ENCODE results near the gene RBM34.
"Not testable (repeated sequence)": the region's sequence is repeated elsewhere in the genome, so short reads cannot be mapped to it uniquely, and the experiment has no call there.

The RBM34 gene

DNA sequence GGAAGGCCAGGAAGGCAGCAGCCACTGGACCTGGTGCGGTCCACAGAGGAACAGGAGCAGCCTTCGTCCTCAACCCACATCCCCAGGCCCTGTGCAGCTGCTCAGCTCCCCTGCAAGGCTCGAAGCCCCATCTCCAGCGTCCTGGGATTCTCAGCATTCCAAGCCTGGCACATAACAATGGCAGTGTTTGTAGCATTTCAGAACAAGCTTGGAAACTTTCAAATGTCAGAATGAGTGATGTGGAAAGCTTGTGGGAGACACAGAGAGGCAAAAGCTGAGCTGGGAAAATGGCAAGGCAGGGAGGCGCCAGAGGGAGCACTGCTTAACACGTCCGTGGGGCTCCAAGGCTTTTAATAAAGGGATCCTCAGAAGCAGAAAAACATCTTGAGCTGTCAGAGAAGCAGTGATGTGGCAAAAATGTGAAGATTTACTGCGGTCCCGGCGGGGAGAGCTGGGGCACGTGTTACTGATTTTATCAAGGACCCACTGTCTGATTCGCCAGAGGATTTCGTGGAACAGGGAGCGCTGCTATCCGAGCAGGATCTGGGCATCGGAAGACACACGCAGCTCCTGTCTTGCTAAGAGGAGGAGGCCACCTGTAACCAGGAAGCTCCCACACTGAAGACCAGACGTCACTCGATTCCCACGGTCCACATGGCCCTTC is 70.5 kb downstream of the RBM34 start:
- no peak for DNase-seq

DNA sequence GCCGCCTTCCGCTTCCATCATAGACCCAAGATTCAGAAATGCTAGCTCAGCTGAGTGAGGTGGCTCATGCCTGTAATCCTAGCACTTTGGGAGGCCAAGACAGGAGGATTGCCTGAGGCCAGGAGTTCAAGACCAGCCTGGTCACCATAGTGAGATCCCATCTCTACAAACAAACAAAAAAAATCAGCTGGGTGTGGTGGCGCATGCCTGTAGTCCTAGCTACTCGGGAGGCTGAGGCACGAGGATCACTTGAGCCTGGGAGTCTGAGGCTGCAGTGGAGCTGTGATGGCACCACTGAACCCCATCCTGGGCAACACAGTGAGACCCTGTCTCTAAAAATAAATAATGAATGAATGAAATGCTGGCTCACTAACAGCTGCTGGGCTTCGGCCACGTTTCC is 72.1 kb downstream of the RBM34 start:
- DNase-seq = no peak

DNA sequence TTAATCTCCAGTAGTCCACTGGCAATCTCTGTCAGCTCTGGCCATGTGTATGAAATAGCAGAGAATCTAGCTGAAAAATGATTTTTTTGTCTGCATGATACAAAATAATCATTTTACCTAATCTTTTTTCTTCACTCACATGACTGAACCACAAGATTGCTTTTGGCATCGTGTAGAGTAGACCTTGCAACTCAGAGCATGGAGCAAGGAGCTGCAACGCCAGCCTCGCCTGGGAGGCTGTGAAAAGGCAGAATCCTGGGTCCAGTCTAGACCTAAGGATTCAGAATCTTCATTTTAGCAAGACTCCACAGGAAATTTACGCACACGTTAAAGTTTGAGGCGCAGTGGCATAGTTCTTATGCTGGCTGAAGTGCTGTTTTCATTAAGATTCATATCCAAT is 72.6 kb downstream of the RBM34 start:
- no peak for DNase-seq

DNA sequence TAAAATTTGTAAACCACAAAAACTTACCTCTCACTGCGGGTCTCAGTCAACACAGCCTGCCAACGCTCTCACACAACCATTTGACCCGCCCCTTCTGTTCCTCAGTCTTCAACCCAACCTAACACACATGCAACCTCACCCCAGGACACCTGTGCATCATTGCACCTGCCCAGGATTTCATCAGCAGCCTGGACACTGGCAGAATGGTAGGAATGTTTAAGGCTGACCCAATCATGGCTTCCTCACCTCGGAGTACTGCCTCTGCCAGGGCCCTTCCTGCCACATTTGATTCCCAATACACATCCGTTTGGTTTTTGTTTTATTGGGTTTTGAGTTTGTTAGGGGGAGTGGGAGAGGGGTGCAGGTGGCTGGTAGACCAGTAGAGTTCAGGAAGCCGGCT is 73.1 kb downstream of the RBM34 start:
- DNase-seq = no peak

DNA sequence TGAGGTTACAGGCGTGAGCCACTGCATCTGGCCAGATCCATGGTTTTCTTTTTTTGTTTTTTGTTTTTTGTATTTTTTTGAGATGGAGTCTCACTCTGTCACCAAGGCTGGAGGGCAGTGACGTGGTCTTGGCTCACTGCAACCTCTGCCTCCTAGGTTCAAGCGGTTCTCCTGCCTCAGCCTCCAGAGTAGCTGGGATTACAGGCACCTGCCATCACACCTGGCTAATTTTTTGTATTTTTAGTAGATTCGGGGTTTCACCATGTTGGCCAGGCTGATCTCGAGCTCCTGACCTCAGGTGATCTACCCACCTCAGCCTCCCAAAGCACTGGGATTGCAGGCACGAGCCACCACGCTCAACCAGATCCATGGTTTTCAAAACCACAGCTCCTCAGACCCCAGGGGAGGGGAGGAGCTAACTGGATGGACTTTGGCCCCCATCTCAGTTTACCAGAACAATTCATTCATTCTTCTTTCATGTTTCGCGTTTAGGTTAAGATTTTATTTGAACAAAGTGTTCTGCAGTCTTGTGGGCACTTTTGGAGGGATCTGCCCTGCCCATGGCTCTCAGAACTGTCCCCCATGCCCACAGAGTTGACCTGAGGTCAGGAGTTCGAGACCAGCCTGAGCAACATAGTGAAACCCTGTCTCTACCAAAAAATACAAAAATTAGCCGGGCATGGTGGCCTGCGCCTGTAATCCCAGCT is 75.5 kb downstream of the RBM34 start:
- DNase-seq = not testable (repeated sequence)
